SK-N-SH (cell line): ENCODE data around the gene MTREX. TPM values are rescaled to one million over a fixed set of nuclear protein-coding genes. Genes with fewer than 3 reads are reported as not detected.

Source experiments
- CTCF ChIA-PET: fragments of 300-600, 350-600 bp; formaldehyde crosslinking; extraction: SDS; loops from one replicate; lab custom pipeline; 2021; lab: Yijun Ruan, JAX
- POLR2A ChIA-PET: fragments of 350-600 bp; sonication (Branson Sonifier 250); formaldehyde crosslinking; extraction: SDS; loops from one replicate; lab custom pipeline; 2020; ENCODE audit warnings: antibody characterized with exemption, inconsistent platforms; lab: Yijun Ruan, JAX
- DNase-seq: peaks from one replicate; pipeline ENCODE4 v3.0.0; 2012
- H2AFZ ChIP-seq: fragments of 200-600 bp; sonication (generic); 2 replicates; pipeline ENCODE4 v1.8.1; 2016; ENCODE audit warnings: antibody characterized with exemption, mild to moderate bottlenecking, low read depth
- H3F3A ChIP-seq: fragments of 200-600 bp; sonication (generic); replicated peaks from 2 replicates; pipeline ENCODE3; 2016; ENCODE audit warnings: antibody characterized with exemption, mild to moderate bottlenecking; ENCODE audit not compliant: insufficient read depth
- H3K27ac ChIP-seq, 2 experiments: fragments of 200-500 bp in 1 of 2; fragments of 200-600 bp in 1 of 2; sonication (Bioruptor generic) in 1 of 2; sonication (generic), shearing (Covaris generic) in 1 of 2; 2 replicates each; pipeline versions ENCODE4 v1.5.1 to v1.6.1; 2014 to 2016; ENCODE audit warnings: low read depth in 2 of 2, inconsistent platforms in 1 of 2, low read length in 1 of 2, mild to moderate bottlenecking in 1 of 2, mixed read lengths in 1 of 2
- H3K27me3 ChIP-seq: fragments of 200-600 bp; sonication (generic), shearing (Covaris generic); 2 replicates; pipeline ENCODE4 v1.6.1; 2016; ENCODE audit warnings: mixed run types; ENCODE audit not compliant: insufficient read depth
- H3K36me3 ChIP-seq, 2 experiments: fragments of 200-500 bp in 1 of 2; fragments of 200-600 bp in 1 of 2; sonication (Bioruptor generic) in 1 of 2; sonication (generic) in 1 of 2; replicated peaks in 1 of 2; 2 replicates each; pipeline versions ENCODE3 to v1.5.1; 2014 to 2016; ENCODE audit warnings: low read length in 1 of 2, mild to moderate bottlenecking in 1 of 2; ENCODE audit not compliant: insufficient read depth in 2 of 2, control insufficient read depth in 1 of 2
- H3K4me1 ChIP-seq, 2 experiments: fragments of 200-500 bp in 1 of 2; fragments of 200-600 bp in 1 of 2; sonication (Bioruptor generic) in 1 of 2; sonication (generic), shearing (Covaris generic) in 1 of 2; 2 replicates each; pipeline versions ENCODE4 v1.5.1 to v1.6.1; 2014 to 2016; ENCODE audit warnings: low read depth in 1 of 2, low read length in 1 of 2, mixed run types in 1 of 2; ENCODE audit not compliant: insufficient read depth in 2 of 2, control insufficient read depth in 1 of 2
- H3K4me2 ChIP-seq: fragments of 200-600 bp; sonication (generic), shearing (Covaris generic); 2 replicates; pipeline ENCODE4 v1.6.1; 2017; ENCODE audit warnings: mixed run types
- H3K4me3 ChIP-seq, 2 experiments: fragments of 200-500 bp in 1 of 2; fragments of 200-600 bp in 1 of 2; sonication (Bioruptor generic) in 1 of 2; sonication (generic), shearing (Covaris generic) in 1 of 2; 2 replicates each; pipeline versions ENCODE4 v1.5.1 to v1.8.1; 2014 to 2016; ENCODE audit warnings: low read depth in 2 of 2, inconsistent platforms in 1 of 2, low read length in 1 of 2, mild to moderate bottlenecking in 1 of 2, mixed read lengths in 1 of 2, moderate library complexity in 1 of 2
- H3K79me2 ChIP-seq: fragments of 200-600 bp; sonication (generic); 2 replicates; pipeline ENCODE4 v1.8.1; 2017; ENCODE audit warnings: mild to moderate bottlenecking; ENCODE audit not compliant: insufficient read depth
- H3K9ac ChIP-seq: fragments of 200-600 bp; sonication (generic); 2 replicates; pipeline ENCODE4 v1.6.1; 2017; ENCODE audit warnings: mixed run types
- H3K9me2 ChIP-seq: fragments of 200-600 bp; sonication (generic); 2 replicates; pipeline ENCODE4 v1.6.1; 2017; ENCODE audit warnings: mixed run types
- H3K9me3 ChIP-seq: fragments of 200-600 bp; sonication (generic); 2 replicates; pipeline ENCODE4 v1.6.1; 2017; ENCODE audit warnings: mixed run types, mild to moderate bottlenecking, moderate library complexity
- H4K20me1 ChIP-seq: fragments of 200-600 bp; sonication (generic); 2 replicates; pipeline ENCODE4 v1.6.1; 2017; ENCODE audit warnings: mild to moderate bottlenecking, mixed run types; ENCODE audit not compliant: insufficient read depth
- CTCF ChIP-seq: fragments of 200-600 bp; sonication (generic); IDR thresholded peaks from 2 replicates; pipeline ENCODE4 v1.6.1; 2017; ENCODE audit warnings: antibody characterized with exemption, mild to moderate bottlenecking, moderate library complexity
- EZH2phosphoT487 ChIP-seq: fragments of 200-600 bp; sonication (generic); IDR thresholded peaks from 2 replicates; pipeline ENCODE4 v1.6.1; 2017; ENCODE audit warnings: low read depth, mixed run types, mild to moderate bottlenecking, antibody characterized with exemption, moderate library complexity, borderline replicate concordance
- FOXM1 ChIP-seq: IDR thresholded peaks from 2 replicates; pipeline ENCODE4 v1.4.0; 2012; ENCODE audit warnings: low read depth, mild to moderate bottlenecking
- JUND ChIP-seq: IDR thresholded peaks from 2 replicates; pipeline ENCODE4 v1.4.0; 2012
- MEF2A ChIP-seq: IDR thresholded peaks from 2 replicates; pipeline ENCODE4 v1.4.0; 2012; ENCODE audit warnings: low read depth, borderline replicate concordance
- RCOR1 ChIP-seq: fragments of 150-350 bp; IDR thresholded peaks from 2 replicates; pipeline ENCODE4 v1.6.1; 2017; ENCODE audit warnings: antibody characterized with exemption, low read length
- REST ChIP-seq: IDR thresholded peaks from 2 replicates; pipeline ENCODE4 v1.6.1; 2012; ENCODE audit warnings: mild to moderate bottlenecking, low read depth, low read length, moderate library complexity
- RFX5 ChIP-seq: IDR thresholded peaks from 2 replicates; pipeline ENCODE4 v1.6.1; 2012; ENCODE audit warnings: mild to moderate bottlenecking, improper control_type of control experiment, low read length
- SMC3 ChIP-seq: IDR thresholded peaks from 2 replicates; pipeline ENCODE4 v1.6.1; 2012; ENCODE audit warnings: low read depth, low read length, improper control_type of control experiment
- TEAD4 ChIP-seq: IDR thresholded peaks from 2 replicates; pipeline ENCODE4 v1.4.0; 2012; ENCODE audit warnings: mild to moderate bottlenecking, borderline replicate concordance; ENCODE audit not compliant: insufficient read depth
- WGBS: methylation state at CpG from one replicate; pipeline ENCODE4 v1.1.6; 2017; ENCODE audit warnings: low lambda C conversion rate; 5-methylcytosine and 5-hydroxymethylcytosine counted together
- polyA plus RNA-seq, 3 experiments: library from polyadenylated mRNA; depleted of rRNA; stranded (reverse); fragments of >200 nt; gene quantifications; 2 replicates each; pipeline ENCODE4 v1.2.3, GENCODE V29; 2012
- TF ChIP-seq, protein P1 (sequence below): IDR thresholded peaks from 2 replicates; pipeline ENCODE4 v1.4.0; 2012; ENCODE audit warnings: low read depth
- TF ChIP-seq, protein P2 (sequence below): fragments of 150-350 bp; IDR thresholded peaks from 2 replicates; pipeline ENCODE4 v1.6.1; 2017; ENCODE audit warnings: antibody characterized with exemption, low read length, low read depth, borderline replicate concordance

MTREX gene
- polyA plus RNA-seq, 1 of the 3 experiments (the other 2 are of a cell fraction) = 11.2 TPM

DNA sequence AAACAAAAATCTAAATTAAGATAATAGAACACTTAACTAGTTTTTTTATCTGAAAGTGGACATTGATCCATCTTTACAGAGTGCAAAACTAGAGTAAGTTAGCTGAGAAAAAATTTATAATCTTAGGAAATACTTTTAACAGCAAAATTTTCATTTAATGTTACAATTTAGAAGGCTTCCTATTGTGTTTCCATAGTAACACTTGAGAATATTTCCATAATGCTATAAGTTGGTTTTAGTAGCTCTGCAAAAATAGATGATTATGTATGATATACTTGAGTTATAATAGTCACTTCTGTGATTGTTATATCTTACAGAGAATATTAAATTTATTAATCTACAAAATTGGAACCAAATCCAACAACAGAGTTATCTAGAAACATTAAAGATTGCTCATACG lies 78.6 kb downstream of the MTREX start:
- H3K9me3 ChIP-seq = peaks cover 9% of the 10 kb centered on the region; the same call in 1 of the 2 replicates
- peaks cover 51 to 75% of the 10 kb centered on the region in 2 experiments for H3K36me3 ChIP-seq
- no peaks in the 10 kb centered on the region for H3K27me3 ChIP-seq
- ChIA-PET POLR2A (no interaction called here), CTCF (interaction anchor here (0.6 to 1.8 kb wide), 4 partner anchors 12 to 1255 kb away, joined by 3 to 6 read pairs (median 4); no protein-coding TSS in a partner anchor)
- no peak overlapping the region for H3K4me3 ChIP-seq
- H3K9me2 ChIP-seq = peaks cover under 1% of the 10 kb centered on the region; the same call in 1 of the 2 replicates
- H3K4me2 ChIP-seq = no peak overlapping the region
- peaks cover 10% of the 10 kb centered on the region for H3F3A ChIP-seq
- no peak overlapping the region for H2AFZ ChIP-seq
- no peaks in the 10 kb centered on the region for H4K20me1 ChIP-seq
- H3K79me2 ChIP-seq = peaks cover 7% of the 10 kb centered on the region; the same call in 1 of the 2 replicates
- TF ChIP-seq, protein P1, sequence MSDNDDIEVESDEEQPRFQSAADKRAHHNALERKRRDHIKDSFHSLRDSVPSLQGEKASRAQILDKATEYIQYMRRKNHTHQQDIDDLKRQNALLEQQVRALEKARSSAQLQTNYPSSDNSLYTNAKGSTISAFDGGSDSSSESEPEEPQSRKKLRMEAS = no peak
- TF ChIP-seq MEF2A (no peak), TEAD4 (no peak), SMC3 (no peak), REST (no peak), FOXM1 (no peak), RCOR1 (no peak), RFX5 (no peak), JUND (no peak), CTCF (no peak)
- H3K4me1 ChIP-seq = no peaks in the 10 kb centered on the region; a peak in 1 of 4 replicates
- no peak for DNase-seq
- no peak overlapping the region for H3K27ac ChIP-seq
- WGBS = 93% methylated on average over 1 of the region's 1 CpG
- no peak overlapping the region for H3K9ac ChIP-seq

- no peak overlapping the region for H2AFZ ChIP-seq
- H3K36me3 ChIP-seq = peaks cover 54 to 76% of the 10 kb centered on the region in 2 experiments
- no peak overlapping the region for H3K4me2 ChIP-seq
- DNase-seq = no peak
- ChIA-PET CTCF (no interaction called here), POLR2A (no interaction called here)
- TF ChIP-seq RCOR1 = no peak
- TF ChIP-seq TEAD4 = no peak
- TF ChIP-seq FOXM1 = no peak
- no peak for TF ChIP-seq CTCF
- TF ChIP-seq, protein P2, sequence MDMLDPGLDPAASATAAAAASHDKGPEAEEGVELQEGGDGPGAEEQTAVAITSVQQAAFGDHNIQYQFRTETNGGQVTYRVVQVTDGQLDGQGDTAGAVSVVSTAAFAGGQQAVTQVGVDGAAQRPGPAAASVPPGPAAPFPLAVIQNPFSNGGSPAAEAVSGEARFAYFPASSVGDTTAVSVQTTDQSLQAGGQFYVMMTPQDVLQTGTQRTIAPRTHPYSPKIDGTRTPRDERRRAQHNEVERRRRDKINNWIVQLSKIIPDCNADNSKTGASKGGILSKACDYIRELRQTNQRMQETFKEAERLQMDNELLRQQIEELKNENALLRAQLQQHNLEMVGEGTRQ = no peak
- no peak for TF ChIP-seq SMC3
- TF ChIP-seq EZH2phosphoT487 = no peak
- H3K27me3 ChIP-seq = no peaks in the 10 kb centered on the region
- no peaks in the 10 kb centered on the region; a peak in 1 of 4 replicates for H3K4me1 ChIP-seq
- no peaks in the 10 kb centered on the region for H3K9me2 ChIP-seq
- H3K9ac ChIP-seq = no peak overlapping the region
- H3K9me3 ChIP-seq = peaks cover 9% of the 10 kb centered on the region; the same call in 1 of the 2 replicates
- peaks cover 7% of the 10 kb centered on the region; the same call in 1 of the 2 replicates for H3K79me2 ChIP-seq
- H3K27ac ChIP-seq = no peak overlapping the region
- H3F3A ChIP-seq = peaks cover 5% of the 10 kb centered on the region
- 98% methylated on average over 2 of the region's 2 CpGs for WGBS
- H3K4me3 ChIP-seq = no peak overlapping the region
- no peaks in the 10 kb centered on the region for H4K20me1 ChIP-seq
Measured at GRCh38 chr5:55387865-55388264, 80.1 kb downstream of the MTREX start.
